ENCODE data around the gene NRXN2.

The NRXN2 gene

DNA sequence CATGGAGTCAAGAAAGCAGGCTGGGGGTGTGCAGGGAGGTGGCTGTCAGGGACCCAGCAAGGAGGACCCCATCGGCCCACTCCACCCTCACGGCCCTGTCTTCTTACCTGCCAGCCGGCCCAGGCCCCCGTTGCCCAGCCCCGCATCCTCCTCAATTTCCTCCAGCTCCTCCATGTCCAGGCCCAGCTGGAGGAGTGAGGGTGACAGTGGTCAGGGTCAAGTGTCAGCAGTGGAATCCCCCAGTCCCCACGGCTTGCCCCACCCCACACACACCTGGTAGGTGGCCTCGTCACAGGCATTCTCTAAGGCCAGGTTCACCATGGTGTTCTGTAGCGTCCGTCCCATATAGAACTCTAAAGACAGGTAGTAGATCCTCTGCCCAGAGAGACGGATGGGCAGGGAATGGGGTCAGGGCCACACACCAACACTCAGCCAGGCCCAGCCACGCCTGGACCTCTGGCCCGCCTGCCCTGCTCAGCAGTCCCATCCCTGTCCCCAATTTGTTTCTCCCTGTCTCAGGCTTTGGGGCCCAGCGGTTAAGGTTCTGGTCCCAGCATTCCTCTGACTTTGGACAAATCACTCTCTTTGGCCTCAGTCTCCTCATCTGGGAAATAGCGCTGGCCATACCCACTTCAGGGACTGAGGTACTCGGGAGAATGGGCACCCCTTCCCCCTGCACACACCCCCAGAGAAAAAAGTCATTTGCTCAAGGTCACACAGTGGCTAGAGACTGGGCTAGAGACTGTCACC lies 35.5 kb upstream of the NRXN2 start:
- DNase-seq, result no peak

DNA sequence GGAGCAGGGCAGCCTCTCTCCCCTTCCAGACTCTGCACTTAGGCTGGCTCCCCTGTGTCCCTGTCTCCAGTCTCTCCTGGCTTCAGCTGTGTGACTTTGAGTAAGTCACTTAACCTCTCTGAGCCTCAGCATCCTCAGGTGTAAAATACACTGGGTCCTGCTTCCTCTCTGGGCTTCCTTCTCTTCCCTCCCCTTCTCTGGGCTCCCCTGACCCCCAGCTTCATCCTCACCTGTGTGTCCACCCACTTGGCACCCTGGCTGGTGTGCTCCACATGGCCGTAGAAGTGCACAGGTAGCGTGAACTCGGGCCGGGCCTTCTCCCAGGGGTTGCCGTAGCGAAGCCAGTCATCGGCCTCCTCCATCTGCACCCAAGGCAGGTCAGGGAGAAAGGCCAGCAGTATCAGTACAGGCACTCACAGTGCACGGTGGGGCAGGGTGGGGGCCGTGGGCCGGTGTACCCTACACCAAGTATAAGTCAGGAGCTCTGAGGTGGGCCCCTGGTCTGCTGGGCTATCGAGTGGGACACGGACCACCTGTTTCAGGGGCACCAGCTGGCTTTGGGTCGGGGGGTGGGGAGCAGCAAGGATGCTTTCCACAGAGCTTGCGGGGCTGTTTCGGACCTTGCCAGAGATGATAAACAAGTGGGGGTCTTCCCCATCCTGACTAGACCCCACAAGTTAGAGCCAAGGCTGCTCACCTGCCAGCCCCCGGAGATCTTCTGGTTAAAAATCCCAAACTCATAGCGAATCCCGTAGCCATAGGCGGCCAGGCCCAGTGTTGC lies 34.7 kb upstream of the NRXN2 start:
- no peak for DNase-seq

GRCh38 chr11:64755681-64756361 lies 32.8 kb upstream of the NRXN2 start:
- DNase-seq, result no peak

DNA sequence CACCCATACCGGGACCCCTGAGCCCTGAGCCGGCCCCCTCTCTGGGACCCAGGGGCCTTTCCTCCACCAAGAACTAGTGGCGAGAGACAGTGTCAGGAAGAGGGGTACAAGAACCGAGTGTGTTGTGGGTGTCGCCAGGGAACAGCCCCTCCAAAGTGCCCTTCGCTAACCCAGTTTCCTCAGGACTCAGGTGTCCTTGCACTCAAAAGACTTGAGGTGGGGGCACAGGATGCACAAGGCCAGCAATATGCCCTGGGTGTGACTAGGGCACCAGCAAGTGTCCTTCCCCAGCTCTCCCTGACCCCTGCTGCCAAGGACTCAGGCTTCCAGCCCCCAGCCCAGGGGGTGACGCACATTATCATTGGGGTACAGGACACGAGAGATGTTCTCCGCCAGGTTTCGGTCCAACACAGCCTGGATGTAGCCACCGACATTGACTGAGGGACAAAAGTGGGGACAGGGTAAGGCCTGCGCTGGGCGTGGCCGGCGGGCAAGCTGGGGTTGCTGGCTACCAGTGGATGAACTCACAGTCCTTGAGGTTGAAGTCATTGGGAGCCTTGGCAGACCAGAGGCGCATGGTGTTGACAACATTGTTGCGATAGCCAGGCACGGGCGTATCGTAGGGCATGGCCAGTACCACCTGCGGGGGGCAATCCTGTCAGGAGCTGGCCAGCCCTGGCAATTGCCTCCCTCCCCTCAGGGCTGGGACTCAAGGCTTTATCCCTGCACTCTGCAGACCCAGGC lies 32.1 kb upstream of the NRXN2 start:
- DNase-seq, result no peak

DNA sequence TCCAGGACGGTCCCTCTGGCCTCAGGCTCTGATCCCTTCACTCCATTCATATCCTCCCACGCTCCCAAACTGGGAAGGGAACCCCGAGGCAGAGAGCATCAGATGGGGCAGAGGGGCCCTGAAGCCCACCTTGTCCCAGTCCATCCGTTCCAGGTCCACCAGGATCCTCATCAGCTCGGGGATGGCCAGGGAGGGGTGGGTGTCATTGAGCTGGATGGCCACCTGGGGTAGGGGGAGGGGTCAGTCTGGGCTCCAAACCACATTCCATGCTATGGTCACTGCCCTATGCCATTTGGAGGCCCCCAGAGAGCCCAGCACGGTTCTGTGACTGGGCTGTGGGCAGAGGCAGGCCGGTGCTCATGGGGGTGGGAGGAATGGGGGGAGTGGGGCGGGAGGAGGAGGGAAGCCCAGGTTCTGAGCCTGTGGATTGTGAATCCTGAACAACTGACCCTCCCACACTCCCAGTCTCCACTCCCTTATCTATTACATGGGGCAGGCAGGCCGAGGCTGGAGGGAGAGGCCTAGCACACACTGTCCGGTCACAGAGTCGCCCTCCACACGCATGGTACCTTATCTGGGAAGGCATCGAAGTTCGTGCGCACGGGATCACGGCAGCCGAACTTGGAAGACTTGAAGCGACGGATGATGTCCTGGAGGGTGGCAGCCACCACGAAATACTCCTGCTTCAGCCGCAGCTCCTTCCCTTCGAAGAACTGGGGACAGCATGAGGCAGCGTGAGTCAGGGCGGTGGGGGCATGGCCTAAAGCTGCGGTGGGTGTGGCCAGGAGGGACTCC lies 31.3 kb upstream of the NRXN2 start:
- no peak for DNase-seq

GRCh38 chr11:64753380-64754123 lies 30.6 kb upstream of the NRXN2 start:
- no peak for DNase-seq

DNA sequence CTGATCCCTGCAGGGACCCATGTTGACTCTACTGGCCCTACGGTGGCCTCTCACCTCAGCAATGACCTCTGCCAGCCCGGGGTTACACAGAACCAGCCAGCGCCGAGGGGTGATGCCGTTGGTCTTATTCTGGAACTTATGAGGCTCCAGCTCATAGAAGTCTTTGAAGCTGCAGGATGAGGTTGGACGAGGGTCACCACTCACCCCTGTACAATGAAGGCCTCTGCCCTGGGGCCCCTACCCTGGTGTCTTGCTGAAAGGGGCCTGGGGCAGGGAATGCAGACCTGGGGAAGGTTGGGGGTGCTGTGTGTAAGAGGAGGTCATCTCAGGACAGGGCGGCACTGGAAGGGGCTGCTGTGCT lies 30.0 kb upstream of the NRXN2 start:
- no peak for DNase-seq

DNA sequence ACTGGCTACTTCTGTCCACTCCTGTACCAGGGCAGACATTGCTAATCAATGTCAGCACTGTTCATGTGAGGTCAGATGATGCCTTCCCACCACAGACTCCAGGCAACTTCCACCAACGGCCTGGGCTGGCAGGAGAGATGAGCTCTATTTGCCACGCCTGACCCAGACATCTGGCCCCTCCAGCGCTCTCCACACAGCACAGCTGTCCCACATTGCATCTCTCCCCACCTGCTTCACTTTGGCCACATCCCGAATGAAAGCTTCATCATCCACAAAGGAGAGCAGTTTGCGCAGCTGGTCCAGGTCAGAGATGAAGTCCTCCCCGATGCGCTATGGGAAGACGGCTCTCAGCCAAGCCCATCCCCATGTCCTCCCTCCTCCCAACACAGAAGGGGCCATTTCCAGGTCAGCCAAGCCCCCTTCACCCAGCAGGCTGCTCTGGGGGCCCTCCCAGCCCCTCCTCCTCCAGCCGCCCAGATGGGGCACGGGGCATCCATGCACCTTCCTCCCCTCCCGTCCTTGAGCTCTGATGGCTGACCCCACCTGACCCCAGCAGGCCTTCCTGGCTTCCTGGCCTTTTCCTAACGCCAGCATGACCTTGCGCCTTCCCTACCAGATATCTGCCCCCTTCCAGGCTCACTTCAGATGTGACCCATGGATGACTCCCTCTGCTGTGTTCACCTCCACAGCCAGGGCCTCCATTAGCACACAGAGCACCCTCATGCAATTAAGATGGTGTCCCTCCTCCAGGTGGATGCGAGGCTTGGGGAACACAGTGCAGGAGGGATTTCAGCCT lies 29.4 kb upstream of the NRXN2 start:
- DNase-seq, result no peak

- DNase-seq, result no peak
Observed at GRCh38 chr11:64751580-64751979, 28.6 kb upstream of the NRXN2 start.

DNA sequence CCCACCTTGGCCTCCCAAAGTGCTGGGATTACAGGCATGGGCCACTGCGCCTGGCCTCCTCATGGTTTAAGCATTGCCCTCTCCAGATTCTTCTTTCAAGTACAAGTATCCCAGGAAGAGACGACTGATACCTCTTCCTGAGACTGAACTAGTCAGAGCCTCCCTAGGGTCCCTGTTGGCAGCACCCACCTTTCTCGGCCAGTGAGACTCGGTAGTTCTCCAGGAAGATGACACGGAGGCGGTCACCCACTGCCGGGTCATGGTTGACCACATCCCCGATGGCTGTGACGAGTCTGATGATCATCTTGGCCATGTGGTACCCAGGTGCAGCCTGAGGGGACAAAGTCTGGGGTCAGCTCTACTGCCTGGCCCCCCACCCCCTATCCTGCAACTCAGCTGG lies 28.1 kb upstream of the NRXN2 start:
- no peak for DNase-seq

GRCh38 chr11:64750361-64751054 lies 27.5 kb upstream of the NRXN2 start:
- no peak for DNase-seq

- no peak for DNase-seq
Observed at GRCh38 chr11:64747961-64748665, 25.1 kb upstream of the NRXN2 start.

GRCh38 chr11:64746486-64746885 lies 23.5 kb upstream of the NRXN2 start:
- DNase-seq, result no peak

DNA sequence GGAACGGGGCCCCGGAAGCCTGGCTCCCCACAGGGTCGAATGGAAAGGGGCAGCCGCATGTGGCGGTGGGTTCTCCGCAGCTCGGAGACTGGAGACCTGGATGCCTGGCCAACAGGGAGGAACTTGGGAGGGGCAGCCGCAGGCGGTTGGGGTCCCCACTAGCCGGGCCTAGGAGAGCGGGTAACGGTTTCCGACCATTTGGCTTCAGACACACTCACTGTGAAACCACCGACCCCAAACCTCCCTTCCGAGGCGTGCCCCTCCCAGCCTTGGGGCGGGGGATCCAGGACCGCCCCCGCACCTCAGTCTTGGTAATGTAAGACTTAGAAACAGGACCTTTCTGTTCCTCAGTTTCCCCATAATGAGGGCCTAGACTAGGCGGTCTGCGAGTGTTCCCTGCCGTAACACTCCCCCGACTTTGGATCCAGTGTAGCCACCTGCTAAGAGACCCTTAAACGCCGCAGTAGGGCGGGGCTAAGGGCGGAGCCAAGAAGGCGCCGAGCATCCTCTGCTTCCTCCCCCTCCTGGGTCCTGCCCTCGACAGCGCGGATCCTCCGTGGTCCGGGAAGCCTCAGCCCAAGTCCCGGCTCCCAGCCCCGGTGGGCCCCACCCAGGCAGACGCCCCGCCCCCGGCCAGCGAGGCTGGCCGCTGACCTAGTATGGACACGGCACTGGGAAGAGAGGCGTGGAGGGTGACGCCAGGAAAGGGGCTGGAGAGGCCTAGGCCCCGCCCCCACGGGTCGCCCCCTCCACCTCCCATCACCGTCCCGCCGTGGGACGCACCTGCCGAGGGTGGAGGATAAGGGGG lies 22.7 kb upstream of the NRXN2 start:
- peak; percentile 84 for DNase-seq

- DNase-seq, result peak; percentile 95
Observed at GRCh38 chr11:64745189-64745520, 22.2 kb upstream of the NRXN2 start.

DNA sequence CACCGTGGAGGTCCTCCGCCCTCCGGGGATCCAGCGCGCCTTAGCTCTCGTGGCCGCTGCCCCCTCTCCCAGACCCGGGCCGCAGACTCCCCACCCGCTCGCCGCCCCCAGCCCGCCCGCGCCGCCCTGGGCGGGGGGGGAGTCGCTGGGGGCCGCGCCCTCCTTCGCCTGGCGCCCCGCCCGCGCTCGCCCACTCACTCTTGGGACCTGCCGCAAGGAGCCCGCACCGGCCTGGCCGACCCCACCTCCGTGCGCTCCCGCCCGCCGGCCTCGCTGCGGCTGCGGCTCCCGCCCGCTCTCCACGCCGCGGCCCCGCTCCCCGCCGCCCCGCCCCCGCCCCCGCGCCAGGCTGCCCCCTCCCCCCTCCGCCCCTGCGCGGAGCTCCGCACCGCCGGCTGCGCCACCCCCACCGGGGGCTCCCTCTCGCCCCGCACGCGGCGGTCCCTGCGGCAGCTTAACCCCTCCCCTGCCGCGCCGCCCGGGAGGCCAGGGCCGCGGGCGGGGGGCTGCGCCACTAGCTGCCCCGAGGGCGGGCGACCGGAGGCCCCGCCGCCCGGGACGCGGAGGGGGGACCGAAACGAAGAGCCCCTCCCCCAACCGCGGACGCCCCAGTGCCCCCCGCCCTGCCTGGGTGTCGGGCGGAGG lies 21.7 kb upstream of the NRXN2 start:
- DNase-seq, result no peak

- DNase-seq, result peak; percentile 88
Observed at GRCh38 chr11:64743591-64744543, 20.9 kb upstream of the NRXN2 start, which contains the start of gene RASGRP2. RASGRP2 (minus strand) TSS chr11:64744142; CDS start chr11:64742866, 1,276 bp downstream.

Data from central memory CD4-positive, alpha-beta T cell (primary cell).